ENCODE results near the gene PSMB8.
A peak's percentile ranks its signal among the peaks of the same experiment; 100 is the strongest.
"Not testable (repeated sequence)": the region's sequence is repeated elsewhere in the genome, so short reads cannot be mapped to it uniquely, and the experiment has no call there.

Gene PSMB8

DNA sequence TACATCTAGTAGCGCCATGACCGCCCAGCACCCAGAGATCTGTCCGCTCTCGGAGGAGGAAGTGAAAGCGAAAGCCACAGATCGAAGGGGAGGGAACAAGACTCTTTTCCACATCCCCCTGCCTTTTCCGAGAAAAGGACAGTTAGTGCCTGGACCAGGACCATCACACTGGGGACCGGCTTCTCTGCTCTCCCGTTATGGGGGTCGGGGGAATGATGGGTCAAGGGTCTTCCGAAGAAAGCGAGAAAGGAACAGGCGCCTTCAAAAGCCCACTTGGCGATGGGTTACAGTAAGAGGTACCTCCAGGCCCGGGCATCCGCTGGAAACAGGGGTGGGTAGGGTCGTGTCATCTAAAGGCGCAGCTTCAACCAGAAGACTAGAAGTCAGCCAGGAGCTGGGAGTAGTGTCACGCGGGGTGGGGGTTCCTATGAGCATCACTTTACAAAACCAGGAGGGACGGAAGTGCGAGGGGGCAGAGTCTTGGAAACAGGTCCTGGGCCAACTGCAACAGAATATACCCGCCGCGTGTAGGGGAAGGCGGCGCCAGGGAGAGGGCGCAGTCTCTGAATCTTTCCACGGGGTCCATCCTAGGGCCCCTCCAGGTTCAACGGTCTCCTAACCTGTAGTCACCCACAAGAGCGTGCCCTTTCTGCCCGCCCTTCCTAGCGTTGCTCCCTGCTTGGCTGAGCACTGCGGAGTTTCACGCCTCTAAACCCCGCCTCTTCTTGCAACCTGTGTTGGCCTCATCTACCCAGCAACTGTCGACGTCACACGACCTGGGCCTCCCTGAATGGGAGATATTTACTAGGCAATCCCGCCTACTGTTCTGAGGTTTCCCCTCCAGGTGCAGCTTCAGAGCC lies at the start of gene PSMB8:
Gene PSMB8 (minus strand): TSS at position 69 of the 860 bp plus-strand sequence. CDS start 51 bp downstream, at position 18.
- DNase-seq (ENCODE audit: low spot score), result peak; percentile 95

DNA sequence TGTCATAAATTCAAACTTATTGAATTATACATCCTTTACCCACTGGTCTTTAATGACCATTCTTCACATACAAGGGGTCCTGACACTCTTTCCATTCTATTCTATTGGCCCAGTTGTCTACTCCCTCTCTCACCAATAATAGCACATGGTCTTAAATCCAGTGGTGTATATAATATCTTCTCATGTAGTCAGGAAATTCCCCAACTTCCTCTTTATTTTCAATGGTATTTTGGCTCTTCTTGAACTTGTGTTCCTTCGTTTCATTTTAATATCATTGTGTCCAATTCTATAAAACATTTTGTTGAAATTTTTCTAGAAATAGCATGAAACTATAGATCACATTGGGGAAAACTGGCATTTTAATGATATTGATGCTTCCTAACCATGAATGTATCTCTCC lies 47.0 kb upstream of the PSMB8 start:
- no peak for DNase-seq (ENCODE audit: low spot score)

- DNase-seq (ENCODE audit: low spot score), result no peak
These were observed 45.7 kb upstream of the PSMB8 start for GRCh38 chr6:32889533-32889932.

DNA sequence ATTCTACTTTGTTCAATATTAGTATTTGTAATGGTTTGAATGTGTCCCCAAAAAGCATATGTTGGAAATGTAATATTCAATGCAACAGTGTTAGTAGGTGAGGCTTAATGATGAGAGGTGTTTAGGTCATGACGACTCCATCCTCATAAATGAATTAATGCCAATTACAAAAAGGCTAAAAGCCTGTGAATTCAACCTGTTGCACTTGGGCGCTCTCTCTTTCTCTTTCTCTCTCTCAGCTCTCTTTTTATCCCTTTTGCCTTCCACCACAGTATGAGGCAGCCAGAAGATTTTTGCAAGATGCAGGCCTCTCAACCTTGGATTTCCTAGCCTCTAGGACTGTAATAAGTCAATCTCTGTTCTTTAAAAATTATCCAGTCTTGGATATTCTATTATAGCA lies 44.7 kb upstream of the PSMB8 start:
- DNase-seq (ENCODE audit: low spot score), result no peak

DNA sequence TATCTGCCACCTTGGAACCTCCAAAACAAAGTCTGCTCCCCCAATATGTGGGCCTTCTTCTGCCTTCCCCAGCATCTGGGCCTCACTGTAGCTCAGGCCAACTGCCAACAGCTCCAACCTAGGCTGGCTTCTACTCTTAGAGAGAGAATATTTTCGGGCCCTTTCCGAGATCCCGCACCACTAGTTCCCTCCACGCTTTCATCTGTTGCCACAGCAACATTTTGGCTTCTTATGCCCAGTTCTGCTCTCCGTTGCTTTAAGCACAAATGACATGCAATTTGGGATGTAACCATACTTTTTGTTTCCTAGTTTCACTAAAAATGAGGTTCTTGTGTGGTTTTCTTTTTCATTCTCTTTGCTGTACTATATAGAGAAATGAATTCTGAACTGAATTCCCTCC lies 43.8 kb upstream of the PSMB8 start:
- DNase-seq (ENCODE audit: low spot score), result no peak

GRCh38 chr6:32886681-32887383 lies 43.0 kb upstream of the PSMB8 start:
- peak; percentile 60 for DNase-seq (ENCODE audit: low spot score)

GRCh38 chr6:32885698-32886286 lies 41.9 kb upstream of the PSMB8 start:
- DNase-seq (ENCODE audit: low spot score), result peak; percentile 63

DNA sequence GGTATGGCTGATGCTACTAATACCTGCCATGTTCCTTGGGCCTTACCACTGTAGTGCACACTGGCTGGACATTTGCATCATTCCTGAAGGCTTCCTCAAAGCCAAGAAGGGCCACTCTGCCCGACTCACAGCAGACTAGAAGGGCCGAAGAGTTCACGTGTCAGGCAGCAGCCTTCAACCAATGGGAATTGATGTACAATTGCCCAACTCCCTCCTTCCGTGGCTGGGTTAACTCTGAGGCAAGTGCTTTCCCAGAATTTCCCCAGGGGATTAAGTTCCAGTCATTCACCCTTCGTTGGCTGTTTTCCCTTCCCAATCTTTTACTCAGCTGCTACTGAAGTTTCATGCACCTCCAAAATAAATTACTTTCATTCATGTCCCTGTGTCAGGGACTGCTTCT lies 39.9 kb upstream of the PSMB8 start:
- peak; percentile 51 for DNase-seq (ENCODE audit: low spot score)

DNA sequence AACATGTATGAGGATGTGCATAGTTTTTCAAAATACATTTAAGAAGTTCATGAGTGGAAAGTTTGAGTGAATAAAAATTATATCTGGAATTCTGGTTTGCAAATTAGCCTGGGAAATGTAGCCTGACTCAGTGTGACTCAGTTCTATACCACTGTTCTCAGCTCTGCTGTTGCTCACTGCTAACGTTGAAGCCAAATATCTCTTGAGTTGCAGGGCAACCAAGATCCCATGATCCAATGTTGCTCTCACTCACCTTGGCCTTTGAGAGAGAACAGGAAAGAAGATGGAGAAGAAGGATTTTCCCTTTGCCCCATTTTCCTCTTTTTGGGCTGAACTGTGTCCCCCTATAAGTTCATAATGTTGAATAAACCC lies 39.0 kb upstream of the PSMB8 start:
- DNase-seq (ENCODE audit: low spot score), result peak; percentile 68

- DNase-seq (ENCODE audit: low spot score), result not testable (repeated sequence)
These were observed 37.1 kb upstream of the PSMB8 start for GRCh38 chr6:32880962-32881361.

- DNase-seq (ENCODE audit: low spot score), result no peak
These were observed 35.8 kb upstream of the PSMB8 start for GRCh38 chr6:32879691-32880090.

DNA sequence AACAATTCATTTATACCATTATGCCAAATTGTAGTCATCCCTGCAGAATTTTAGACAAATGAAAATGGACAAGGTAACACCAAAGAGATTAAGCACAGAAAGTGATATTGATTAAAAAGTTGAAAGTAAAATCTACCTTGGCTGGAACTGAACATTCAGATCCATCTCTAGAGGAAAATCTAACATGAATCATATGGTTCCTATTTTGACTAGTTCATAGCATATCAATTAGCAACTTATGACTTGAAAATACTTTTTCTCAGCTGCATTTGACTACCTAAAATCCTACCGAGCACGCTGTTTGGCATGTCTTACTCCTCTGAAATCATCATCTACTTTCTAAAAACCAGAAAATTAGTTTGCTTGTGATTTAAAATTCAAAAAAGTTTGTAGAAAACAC lies 32.8 kb upstream of the PSMB8 start:
- no peak for DNase-seq (ENCODE audit: low spot score)

DNA sequence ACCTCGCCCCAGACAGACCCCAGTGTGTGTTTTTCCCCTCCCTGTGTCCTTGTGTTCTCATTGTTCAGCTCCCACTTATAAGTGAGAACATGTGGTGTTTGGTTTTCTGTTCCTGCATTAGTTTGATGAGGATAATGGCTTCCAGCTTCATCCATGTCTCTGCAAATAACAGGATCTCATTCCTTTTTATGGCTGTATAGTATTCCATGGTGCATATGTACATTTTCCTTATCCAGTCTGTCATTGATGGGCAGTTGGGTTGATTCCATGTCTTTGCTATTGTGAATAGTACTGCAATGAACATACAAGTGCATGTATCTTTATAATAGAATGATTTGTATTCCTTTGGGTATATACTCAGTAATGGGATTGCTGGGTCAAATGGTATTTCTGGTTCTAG lies 30.1 kb upstream of the PSMB8 start:
- not testable (repeated sequence) for DNase-seq (ENCODE audit: low spot score)

DNA sequence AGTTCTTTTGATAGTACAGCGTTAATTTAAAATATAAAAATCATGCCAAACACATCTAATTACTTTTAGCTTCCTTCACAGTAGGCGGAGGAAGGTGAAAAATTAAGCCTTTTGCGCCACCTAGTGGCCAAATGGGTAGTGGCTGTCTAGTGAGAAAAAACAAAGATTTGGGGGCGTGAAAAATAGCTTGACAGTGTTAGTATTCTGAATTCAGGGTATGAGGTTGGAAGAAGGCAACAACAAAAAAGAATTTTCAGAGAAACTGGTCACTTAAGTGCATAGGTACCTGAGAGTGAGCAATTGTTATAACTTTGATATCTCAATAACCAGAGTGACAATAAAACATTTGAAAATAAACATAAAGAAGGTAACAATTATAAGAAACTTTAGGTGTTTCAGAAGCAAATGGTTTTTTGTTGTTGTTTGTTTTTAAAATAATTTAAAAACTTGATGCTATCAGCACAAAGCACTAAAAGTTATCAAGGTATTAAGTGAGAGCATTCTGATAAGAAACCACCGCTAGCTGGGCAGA lies 24.5 kb upstream of the PSMB8 start:
- peak; percentile 70 for DNase-seq (ENCODE audit: low spot score)

DNA sequence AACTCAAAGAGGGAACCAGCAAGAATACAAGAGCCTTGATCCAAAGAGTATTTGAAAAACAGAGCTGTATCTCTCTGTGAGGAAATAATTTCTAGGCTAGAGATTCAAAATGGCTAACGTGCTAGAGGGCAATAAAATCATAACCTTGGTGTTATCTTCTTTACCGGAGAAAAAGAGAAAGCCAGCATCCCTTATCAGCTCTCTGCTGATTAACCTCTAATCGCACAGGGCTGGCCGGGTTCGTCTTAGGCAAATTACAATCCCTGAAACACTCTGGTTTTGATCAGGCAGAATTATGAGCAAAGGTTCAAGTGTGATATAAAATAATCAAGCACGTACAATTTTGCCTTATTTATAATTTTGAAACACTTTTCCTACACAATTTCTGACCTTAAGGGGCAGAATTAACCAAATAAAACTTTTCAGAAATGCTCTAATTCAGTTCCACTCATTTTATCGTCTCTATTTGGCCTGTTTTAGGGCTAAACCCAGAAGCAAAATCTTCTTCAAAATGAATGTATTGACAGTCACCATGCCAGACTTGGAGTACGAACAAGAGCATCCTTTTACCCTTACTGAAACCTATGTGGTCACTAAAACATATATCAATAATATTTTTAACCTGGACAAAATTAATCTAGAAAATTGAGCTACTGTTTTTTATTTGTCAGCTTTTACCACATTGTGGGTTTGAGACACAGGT lies 23.9 kb upstream of the PSMB8 start:
- no peak for DNase-seq (ENCODE audit: low spot score)

GRCh38 chr6:32867022-32867477 lies 23.2 kb upstream of the PSMB8 start:
- DNase-seq (ENCODE audit: low spot score), result no peak

DNA sequence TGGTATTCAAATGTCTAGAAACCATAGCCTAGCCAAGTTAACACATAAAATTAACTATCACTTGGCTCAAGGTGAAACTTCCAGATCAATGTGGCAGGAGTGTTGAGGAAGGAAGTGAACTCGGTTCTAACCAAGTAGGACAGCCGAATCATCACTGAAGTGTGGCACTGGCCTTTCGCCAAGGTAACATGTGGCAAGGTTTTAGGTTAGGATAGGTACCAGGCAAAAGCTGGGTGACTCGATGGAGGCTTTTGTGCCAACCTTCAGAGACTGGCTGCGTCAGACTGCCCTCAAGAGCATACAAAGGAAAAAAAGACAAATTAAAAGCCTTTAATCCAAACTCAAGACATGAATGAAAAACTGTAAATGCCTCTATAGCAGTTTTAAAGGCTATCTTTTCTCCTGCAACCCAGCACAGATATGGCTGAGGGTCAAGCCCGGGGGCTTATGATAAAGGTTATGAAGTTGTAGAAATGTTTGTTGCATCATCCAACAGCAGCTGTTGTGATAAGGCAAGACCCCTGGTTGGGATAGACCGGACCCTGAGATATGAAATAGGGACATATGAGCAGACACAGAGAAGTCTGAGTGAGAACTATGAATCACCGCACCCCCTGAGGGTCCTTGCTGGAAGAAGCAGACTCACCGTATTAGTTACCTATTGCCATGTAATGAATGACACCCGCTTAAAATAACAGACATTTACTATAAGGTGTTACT lies 22.0 kb upstream of the PSMB8 start:
- DNase-seq (ENCODE audit: low spot score), result no peak

- DNase-seq (ENCODE audit: low spot score), result no peak
These were observed 18.9 kb upstream of the PSMB8 start for GRCh38 chr6:32862725-32863124.

GRCh38 chr6:32860674-32861073 lies 16.8 kb upstream of the PSMB8 start:
- no peak for DNase-seq (ENCODE audit: low spot score)

DNA sequence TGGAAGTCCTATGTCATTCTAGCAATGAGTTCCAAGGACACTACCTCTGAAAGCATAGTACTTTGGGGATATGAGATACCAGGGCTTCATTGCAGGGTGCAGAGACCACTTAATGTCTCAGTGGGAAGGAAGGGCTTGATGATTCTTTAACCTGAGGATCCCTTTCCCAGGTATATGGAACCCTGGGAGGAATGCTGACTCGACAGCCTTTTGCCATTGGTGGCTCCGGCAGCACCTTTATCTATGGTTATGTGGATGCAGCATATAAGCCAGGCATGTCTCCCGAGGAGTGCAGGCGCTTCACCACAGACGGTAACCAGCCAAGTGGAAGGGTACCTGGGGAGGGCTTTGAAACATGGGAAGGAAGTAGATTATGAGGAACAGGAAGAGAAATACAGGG lies 14.3 kb upstream of the PSMB8 start:
- DNase-seq (ENCODE audit: low spot score), result no peak

- DNase-seq (ENCODE audit: low spot score), result no peak
These were observed 13.5 kb upstream of the PSMB8 start for GRCh38 chr6:32857156-32857891.

Data from AG08395 (cell line).